HepG2 (cell line): ENCODE data around the gene ITGA2. TPM values are rescaled to one million over a fixed set of nuclear protein-coding genes. Genes with fewer than 3 reads are reported as not detected.

Experiments used
- ATAC-seq: fragments of 200-7000 bp; cut with Tn5 transposase; 3 replicates; pipeline ENCODE4 v1.9.1; 2020; ENCODE audit warnings: mild to moderate bottlenecking, moderate library complexity
- BruUV-seq: library from RNA; stranded (reverse); fragments of 400-500 nt; replicated peaks from 2 replicates; lab custom pipeline; 2021; lab: Mats Ljungman, UMichigan
- CTCF ChIA-PET: fragments of 300-600 bp; formaldehyde crosslinking; extraction: SDS; loops from one replicate; lab custom pipeline; 2021; ENCODE audit warnings: low total read pairs, inconsistent platforms, low intra/inter-chr PET ratio; lab: Yijun Ruan, JAX
- POLR2A ChIA-PET: fragments of 350-600 bp; sonication (Branson Sonifier 250); formaldehyde crosslinking; loops from one replicate; lab custom pipeline; 2020; ENCODE audit warnings: antibody characterized with exemption, inconsistent platforms; lab: Yijun Ruan, JAX
- DNase-seq: peaks from one replicate; pipeline ENCODE4 v3.0.0-alpha.2; 2015; ENCODE audit warnings: low spot score
- FAIRE-seq: peaks from 3 replicates; lab custom pipeline; 2011; peaks lifted over from hg19 to GRCh38; lab: Jason Lieb, UNC
- H2AFZ ChIP-seq: one replicate; pipeline ENCODE4 v1.6.1; 2011; ENCODE audit warnings: low read length, inconsistent platforms
- H3K27ac ChIP-seq: fragments of 300-600 bp; 3 replicates; pipeline ENCODE4 v1.8.0; 2011; ENCODE audit warnings: mixed run types, mild to moderate bottlenecking, mixed read lengths, low read length, inconsistent platforms; ENCODE audit not compliant: insufficient read depth; ENCODE audit errors: extremely low read length
- H3K27me3 ChIP-seq, 2 experiments: fragments of 200-600 bp in 1 of 2; 2 replicates in 1 of 2; 3 replicates in 1 of 2; pipeline versions ENCODE4 v1.6.0 to v1.8.0; 2011; ENCODE audit warnings: low read length in 2 of 2, mild to moderate bottlenecking in 2 of 2, moderate library complexity in 2 of 2, inconsistent platforms in 1 of 2; ENCODE audit not compliant: insufficient read depth in 2 of 2, control insufficient read depth in 1 of 2
- H3K36me3 ChIP-seq, 2 experiments: fragments of 200-600 bp in 1 of 2; replicated peaks in 1 of 2; 2 replicates in 1 of 2; 3 replicates in 1 of 2; pipeline versions ENCODE4 v1.5.1 to v1.8.0; 2011; ENCODE audit warnings: low read length in 2 of 2, inconsistent platforms in 1 of 2; ENCODE audit not compliant: insufficient read depth in 2 of 2, control insufficient read depth in 1 of 2
- H3K4me1 ChIP-seq: 2 replicates; pipeline ENCODE4 v1.5.1; 2012; ENCODE audit warnings: low read length, inconsistent platforms; ENCODE audit not compliant: insufficient read depth
- H3K4me2 ChIP-seq: 2 replicates; pipeline ENCODE4 v1.6.0; 2011; ENCODE audit warnings: low read depth, low read length, inconsistent platforms
- H3K4me3 ChIP-seq, 3 experiments: fragments of 200-600 bp in 1 of 3; sonication (generic), shearing (Covaris generic) in 1 of 3; replicated peaks in 1 of 3; 2 replicates each; pipeline ENCODE4 v1.5.1; 2011 to 2016; ENCODE audit warnings: low read length in 3 of 3, inconsistent platforms in 2 of 3, low read depth in 2 of 3, mild to moderate bottlenecking in 2 of 3, control low read depth in 1 of 3, mixed read lengths in 1 of 3; ENCODE audit not compliant: insufficient read depth in 1 of 3
- H3K79me2 ChIP-seq: one replicate; pipeline ENCODE4 v1.6.1; 2011; ENCODE audit warnings: low read length, inconsistent platforms; ENCODE audit not compliant: insufficient read depth
- H3K9ac ChIP-seq: 2 replicates; pipeline ENCODE4 v1.6.0; 2011; ENCODE audit warnings: mild to moderate bottlenecking, low read depth, low read length, inconsistent platforms; ENCODE audit not compliant: insufficient read depth
- H3K9me3 ChIP-seq: 2 replicates; pipeline ENCODE4 v1.5.1; 2012; ENCODE audit warnings: mild to moderate bottlenecking, low read length
- H4K20me1 ChIP-seq: 2 replicates; pipeline ENCODE4 v1.6.0; 2011; ENCODE audit warnings: inconsistent platforms, mild to moderate bottlenecking, low read length, moderate library complexity; ENCODE audit not compliant: insufficient read depth
- BCL6 ChIP-seq: IDR thresholded peaks from 2 replicates; pipeline ENCODE4 v1.6.1; 2016; ENCODE audit warnings: missing genetic modification reagents, missing compliant biosample characterization
- CCDC6 ChIP-seq: sonication (generic); formaldehyde crosslinking; IDR thresholded peaks from 2 replicates; pipeline ENCODE4 v1.8.1; 2022; ENCODE audit warnings: mild to moderate bottlenecking, missing genetic modification reagents, moderate library complexity
- CREM ChIP-seq, 2 experiments: sonication (generic) in 1 of 2; formaldehyde crosslinking in 1 of 2; IDR thresholded peaks; 2 replicates each; pipeline versions ENCODE4 v1.4.0 to v1.6.1; 2016 to 2020; ENCODE audit warnings: antibody characterized with exemption in 1 of 2, mild to moderate bottlenecking in 1 of 2, missing genetic modification reagents in 1 of 2
- FOXJ3 ChIP-seq: sonication (generic); formaldehyde crosslinking; IDR thresholded peaks from 2 replicates; pipeline ENCODE4 v1.4.0; 2020; ENCODE audit warnings: missing genetic modification reagents, mild to moderate bottlenecking, borderline replicate concordance
- GABPA ChIP-seq, 2 experiments: IDR thresholded peaks; 2 replicates each; pipeline ENCODE4 v1.6.1; 2011 to 2016; ENCODE audit warnings: low read depth in 2 of 2, low read length in 1 of 2, missing biosample characterization in 1 of 2, missing genetic modification characterization in 1 of 2
- MED1 ChIP-seq: sonication (generic); formaldehyde crosslinking; IDR thresholded peaks from 2 replicates; pipeline ENCODE4 v1.4.0; 2020; ENCODE audit warnings: missing genetic modification reagents
- NR2F2 ChIP-seq: IDR thresholded peaks from 2 replicates; pipeline ENCODE4 v1.6.1; 2012; ENCODE audit warnings: low read depth, inconsistent platforms, borderline replicate concordance
- PAX8 ChIP-seq: sonication (generic); formaldehyde crosslinking; IDR thresholded peaks from 2 replicates; pipeline ENCODE4 v1.8.0; 2022; ENCODE audit warnings: mild to moderate bottlenecking, missing genetic modification reagents, borderline replicate concordance
- RCOR2 ChIP-seq: IDR thresholded peaks from 2 replicates; pipeline ENCODE4 v1.6.1; 2016; ENCODE audit warnings: missing biosample characterization, missing genetic modification reagents
- SATB2 ChIP-seq: sonication (generic); formaldehyde crosslinking; IDR thresholded peaks from 2 replicates; pipeline ENCODE4 v1.5.0; 2020; ENCODE audit warnings: missing genetic modification reagents
- SOX13 ChIP-seq, 3 experiments: fragments of 450-650 bp in 1 of 3; sonication (generic) in 1 of 3; formaldehyde crosslinking in 1 of 3; IDR thresholded peaks in 2 of 3; conservative IDR thresholded peaks in 1 of 3; 2 replicates each; pipeline versions ENCODE4 v1.5.0 to v1.6.1; 2016 to 2020; ENCODE audit warnings: antibody characterized with exemption in 1 of 3, mild to moderate bottlenecking in 1 of 3, missing compliant biosample characterization in 1 of 3, missing genetic modification reagents in 1 of 3, moderate library complexity in 1 of 3
- THAP11 ChIP-seq: IDR thresholded peaks from 2 replicates; pipeline ENCODE4 v1.6.1; 2016; ENCODE audit warnings: missing biosample characterization, missing genetic modification reagents
- ZNF17 ChIP-seq: sonication (generic); formaldehyde crosslinking; IDR thresholded peaks from 2 replicates; pipeline ENCODE4 v1.5.0; 2020; ENCODE audit warnings: mild to moderate bottlenecking, missing genetic modification reagents
- ZNF274 ChIP-seq: sonication (generic); formaldehyde crosslinking; IDR thresholded peaks from 2 replicates; pipeline ENCODE4 v1.5.1; 2020; ENCODE audit warnings: mild to moderate bottlenecking, missing genetic modification reagents
- ZNF431 ChIP-seq: sonication (generic); formaldehyde crosslinking; IDR thresholded peaks from 2 replicates; pipeline ENCODE4 v1.9.0; 2022; ENCODE audit warnings: missing genetic modification reagents, low read depth, mild to moderate bottlenecking, borderline replicate concordance
- ZNF451 ChIP-seq: sonication (generic); formaldehyde crosslinking; IDR thresholded peaks from 2 replicates; pipeline ENCODE4 v1.5.0; 2020; ENCODE audit warnings: mild to moderate bottlenecking, missing genetic modification reagents
- ZNF652 ChIP-seq: IDR thresholded peaks from 2 replicates; pipeline ENCODE4 v1.6.1; 2016; ENCODE audit warnings: low read depth, borderline replicate concordance
- ZNF672 ChIP-seq: sonication (generic); formaldehyde crosslinking; IDR thresholded peaks from 2 replicates; pipeline ENCODE4 v1.8.1; 2022; ENCODE audit warnings: missing genetic modification reagents
- WGBS: methylation state at CpG from one replicate; pipeline ENCODE4 v1.1.6; 2017; ENCODE audit warnings: low lambda C conversion rate; 5-methylcytosine and 5-hydroxymethylcytosine counted together
- in situ Hi-C: cut with HindIII; loops from 2 replicates; pipeline ENCODE4 v1.10.0; 2017; ENCODE audit warnings: low pct_unique_long_range_greater_than_20kb; ENCODE audit not compliant: extremely low pct_ligation_motif_present
- intact Hi-C: fragments of 100-400 bp; cut with micrococcal nuclease; formaldehyde crosslinking; loops from one replicate; pipeline ENCODE4 v1.10.0; 2022; ENCODE audit not compliant: unreplicated experiment
- polyA plus RNA-seq, 8 experiments: library from polyadenylated mRNA; depleted of rRNA in 3 of 8; stranded (reverse) in 7 of 8; unstranded in 1 of 8; fragments of >200 nt; fragmentation: Illumina TruSeq in 4 of 8; extraction: Trizol in 4 of 8; gene quantifications; 2 replicates each; pipeline versions ENCODE4 v1.2.1 to v1.2.3, GENCODE V29; 2011 to 2016; ENCODE audit warnings: low read depth in 4 of 8, missing spikeins in 1 of 8, mixed read lengths in 1 of 8; ENCODE audit not compliant: insufficient read depth in 1 of 8
- total RNA-seq, 5 experiments: library from RNA; depleted of rRNA; stranded (reverse); fragments of >200 nt; fragmentation: Illumina TruSeq; extraction: Trizol; gene quantifications; 2 replicates each; pipeline ENCODE4 v1.2.3, GENCODE V29; 2016; ENCODE audit warnings: low read depth in 1 of 5

ITGA2 gene
- total and polyA plus RNA-seq, 2 of the 13 experiments (the other 11 are each of a cell fraction or from before 2014, with no cell fraction given), result 15.8 to 58.3 TPM

GRCh38 chr5:52999344-52999949 is 10.3 kb downstream of the ITGA2 start:
- Histone ChIP-seq H3K4me2 (peak overlapping the region; percentile 80), H3K4me1 (peaks cover 99% of the 10 kb centered on the region), H3K9ac (peak overlapping the region; percentile 31), H3K27me3 (no peaks in the 10 kb centered on the region), H2AFZ (no peak overlapping the region), H3K4me3 (peak overlapping the region in 1 of 3 experiments; percentile 9; a peak in 2 of 6 replicates), H4K20me1 (peaks cover 4% of the 10 kb centered on the region; the same call in 1 of the 2 replicates), H3K9me3 (no peaks in the 10 kb centered on the region), H3K79me2 (peaks cover 88% of the 10 kb centered on the region), H3K27ac (peak overlapping the region; percentile 82), H3K36me3 (peaks cover 3 to 33% of the 10 kb centered on the region in 2 experiments)
- in situ Hi-C loops, result no loop called here
- intact Hi-C loops, result no loop called here
- ChIA-PET CTCF (no interaction called here), POLR2A (interaction anchor here (1.6 to 2.5 kb wide), 2 partner anchors 10 to 43 kb away, joined by 3 to 14 read pairs; partner anchors contain the start of gene ITGA2)
- DNase-seq (no peak), ATAC-seq (no peak), FAIRE-seq (no peak)
- WGBS, result 96% methylated on average over 1 of the region's 1 CpG
- TF ChIP-seq MED1 (CRISPR knock-in tag), result 0 out of 2 replicates have a peak, but pooled peaks have one; percentile 14
- no peak for TF ChIP-seq ZNF17
- BruUV-seq, result no TSS peak

- H3K4me1 ChIP-seq, result peaks cover 99% of the 10 kb centered on the region
- no peaks in the 10 kb centered on the region for H3K9me3 ChIP-seq
- peaks cover 3 to 23% of the 10 kb centered on the region in 2 experiments for H3K36me3 ChIP-seq
- peak overlapping the region in 1 of 3 experiments; percentile 5; a peak in 1 of 6 replicates for H3K4me3 ChIP-seq
- WGBS, result 7% methylated on average over 4 of the region's 4 CpGs
- peaks cover 74% of the 10 kb centered on the region for H3K79me2 ChIP-seq
- intact Hi-C loops, result loop anchor here (1.0 kb wide), 1 partner anchor 12 kb away; the partner anchor contains the start of gene ITGA2
- H3K4me2 ChIP-seq, result peak overlapping the region; percentile 46
- no peaks in the 10 kb centered on the region for H3K27me3 ChIP-seq
- H3K9ac ChIP-seq, result peak overlapping the region; percentile 58
- ChIA-PET POLR2A (interaction anchor here (0.6 to 0.8 kb wide), 3 partner anchors 12 to 213 kb away, joined by 3 to 4 read pairs (median 3); partner anchors contain the start of gene ITGA2), CTCF (no interaction called here)
- H2AFZ ChIP-seq, result no peak overlapping the region
- in situ Hi-C loops, result no loop called here
- H3K27ac ChIP-seq, result peak overlapping the region; percentile 80
- ATAC-seq (peak; percentile 58), DNase-seq (peak; percentile 89), FAIRE-seq (peak; percentile 40)
- H4K20me1 ChIP-seq, result no peaks in the 10 kb centered on the region
- no TSS peak for BruUV-seq
- TF ChIP-seq SOX13 (IDR thresholded peaks at IDR 0.05) (0 out of 2 replicates have a peak, but pooled peaks have one; percentile 19), SOX13 (CRISPR knock-in tag; conservative IDR thresholded peaks at IDR 0.05 in 1 of 2, IDR thresholded peaks at IDR 0.05 in 1 of 2) (peak in 1 of 2 experiments; percentile 74; a peak in 2 of 4 replicates), ZNF451 (CRISPR knock-in tag) (no peak), BCL6 (CRISPR knock-in tag) (peak; percentile 89), CCDC6 (CRISPR knock-in tag) (no peak), FOXJ3 (CRISPR knock-in tag) (peak; percentile 21; the same call in 1 of the 2 replicates), ZNF652 (no peak), PAX8 (CRISPR knock-in tag) (no peak), GABPA (IDR thresholded peaks at IDR 0.05; ENCODE audit: low read depth, low read length) (no peak), GABPA (CRISPR knock-in tag; IDR thresholded peaks at IDR 0.05; ENCODE audit: low read depth) (no peak; the same call in 1 of the 2 replicates), SATB2 (no peak), ZNF672 (CRISPR knock-in tag) (no peak), CREM (IDR thresholded peaks at IDR 0.05) (peak; percentile 70), CREM (CRISPR knock-in tag; IDR thresholded peaks at IDR 0.05) (no peak), NR2F2 (peak; percentile 79), ZNF274 (no peak), ZNF431 (no peak), RCOR2 (CRISPR knock-in tag) (peak; percentile 59; the same call in 1 of the 2 replicates), THAP11 (CRISPR knock-in tag) (no peak)
Observed at GRCh38 chr5:53001541-53001940, 12.4 kb downstream of the ITGA2 start.
